ENCODE data around the gene ZYG11B.
A peak's percentile ranks its signal among the peaks of the same experiment; 100 is the strongest.
"Not testable (repeated sequence)": the region's sequence is repeated elsewhere in the genome, so short reads cannot be mapped to it uniquely, and the experiment has no call there.

Gene ZYG11B

GRCh38 chr1:52726265-52727113 is at the start of gene ZYG11B:
Gene ZYG11B, plus strand, starts transcription at chr1:52726453. Its CDS starts 201 bp downstream, at chr1:52726654.
- H3K4me3 Mint-ChIP-seq, result peak within 1 kb of the TSS; percentile 90
- H3K27ac Mint-ChIP-seq, result peak within 1 kb of the TSS; percentile 91
- H3K4me1 Mint-ChIP-seq, result peaks cover 44% of the 10 kb centered on the region
- no peaks in the 10 kb centered on the region for H3K9me3 Mint-ChIP-seq
- ATAC-seq (peak; percentile 95), DNase-seq (ENCODE audit: low spot score in 2 of 2) (peak; percentile 88 to 94)
- H3K36me3 Mint-ChIP-seq, result peaks cover 17% of the 10 kb centered on the region

- H3K27ac Mint-ChIP-seq, result peak overlapping the region; percentile 67
- no peaks in the 10 kb centered on the region for H3K36me3 Mint-ChIP-seq
- DNase-seq (ENCODE audit: low spot score in 2 of 2), result no peak
- no peak for ATAC-seq
- H3K9me3 Mint-ChIP-seq, result no peaks in the 10 kb centered on the region
- H3K4me1 Mint-ChIP-seq, result peaks cover 9% of the 10 kb centered on the region
- H3K4me3 Mint-ChIP-seq, result no peak overlapping the region
Measured at GRCh38 chr1:52677076-52677806, 49.0 kb upstream of the ZYG11B start.

- Mint-ChIP-seq H3K27ac (no peak overlapping the region), H3K9me3 (no peaks in the 10 kb centered on the region), H3K4me1 (peaks cover 9% of the 10 kb centered on the region)
Measured at GRCh38 chr1:52679048-52679447, 47.2 kb upstream of the ZYG11B start.

DNA sequence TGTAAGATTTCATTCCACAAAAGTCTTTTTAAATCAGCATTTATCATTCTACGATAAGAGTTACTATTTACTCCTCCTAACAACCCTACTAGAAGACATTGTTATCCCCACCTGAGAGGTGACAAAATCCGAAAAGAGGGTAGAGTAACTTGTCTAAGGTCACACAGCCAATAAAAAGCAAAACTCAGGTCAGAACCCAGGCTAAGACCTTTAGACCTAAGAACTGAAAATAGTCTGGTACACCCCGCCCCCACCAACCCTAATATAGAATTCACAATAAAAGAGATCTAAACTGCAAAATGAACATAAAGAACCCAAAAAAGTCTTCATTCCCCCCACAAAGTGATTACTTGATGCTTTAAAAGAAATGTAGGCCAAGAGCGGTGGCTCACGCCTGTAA is 46.8 kb upstream of the ZYG11B start:
- Mint-ChIP-seq H3K36me3 (peaks cover 8% of the 10 kb centered on the region), H3K9me3 (no peaks in the 10 kb centered on the region), H3K27ac (no peak overlapping the region), H3K4me3 (no peak overlapping the region), H3K4me1 (peaks cover 6% of the 10 kb centered on the region)
- DNase-seq (ENCODE audit: low spot score in 2 of 2), result no peak
- no peak for ATAC-seq

More at GRCh38 chr1:52679048-52679447, 47.2 kb upstream of the ZYG11B start:
- H3K36me3 Mint-ChIP-seq, result peaks cover 8% of the 10 kb centered on the region
- DNase-seq (ENCODE audit: low spot score in 2 of 2) (no peak), ATAC-seq (no peak)
- H3K4me3 Mint-ChIP-seq, result no peak overlapping the region

GRCh38 chr1:52680353-52680752 is 45.9 kb upstream of the ZYG11B start:
- peak overlapping the region; percentile 4 for H3K27ac Mint-ChIP-seq
- H3K4me3 Mint-ChIP-seq, result no peak overlapping the region
- H3K9me3 Mint-ChIP-seq, result no peaks in the 10 kb centered on the region
- no peaks in the 10 kb centered on the region for H3K4me1 Mint-ChIP-seq
- DNase-seq (ENCODE audit: low spot score in 2 of 2), result no peak
- ATAC-seq, result no peak
- H3K36me3 Mint-ChIP-seq, result peaks cover 8% of the 10 kb centered on the region

- ATAC-seq (no peak), DNase-seq (ENCODE audit: low spot score in 2 of 2) (no peak)
- H3K4me3 Mint-ChIP-seq, result no peak overlapping the region
- H3K9me3 Mint-ChIP-seq, result no peaks in the 10 kb centered on the region
- H3K36me3 Mint-ChIP-seq, result peaks cover 12% of the 10 kb centered on the region
- no peaks in the 10 kb centered on the region for H3K4me1 Mint-ChIP-seq
- no peak overlapping the region for H3K27ac Mint-ChIP-seq
Measured at GRCh38 chr1:52681136-52681535, 45.1 kb upstream of the ZYG11B start.

- H3K4me1 Mint-ChIP-seq, result peaks cover 6% of the 10 kb centered on the region
- no peaks in the 10 kb centered on the region for H3K9me3 Mint-ChIP-seq
- ATAC-seq (peak; percentile 52), DNase-seq (ENCODE audit: low spot score in 2 of 2) (no peak)
- H3K27ac Mint-ChIP-seq, result peak overlapping the region; percentile 64
- H3K4me3 Mint-ChIP-seq, result no peak overlapping the region
- H3K36me3 Mint-ChIP-seq, result peaks cover 35% of the 10 kb centered on the region
Measured at GRCh38 chr1:52683367-52683940, 42.8 kb upstream of the ZYG11B start.

GRCh38 chr1:52684545-52684944 is 41.7 kb upstream of the ZYG11B start:
- no peak overlapping the region for H3K27ac Mint-ChIP-seq

GRCh38 chr1:52686261-52686751 is 39.9 kb upstream of the ZYG11B start:
- not testable (repeated sequence) for H3K4me1 Mint-ChIP-seq, H3K9me3 Mint-ChIP-seq, H3K4me3 Mint-ChIP-seq
- ATAC-seq (peak; percentile 94), DNase-seq (ENCODE audit: low spot score in 2 of 2) (peak; percentile 56 to 83)
- Mint-ChIP-seq H3K27ac (peak overlapping the region; percentile 72), H3K36me3 (peaks cover 63% of the 10 kb centered on the region)

More at GRCh38 chr1:52684545-52684944, 41.7 kb upstream of the ZYG11B start:
- ATAC-seq (no peak), DNase-seq (ENCODE audit: low spot score in 2 of 2) (no peak)
- H3K4me3 Mint-ChIP-seq, result no peak overlapping the region
- H3K9me3 Mint-ChIP-seq, result no peaks in the 10 kb centered on the region
- peaks cover 46% of the 10 kb centered on the region for H3K36me3 Mint-ChIP-seq
- peaks cover 6% of the 10 kb centered on the region for H3K4me1 Mint-ChIP-seq

GRCh38 chr1:52686830-52687229 is 39.4 kb upstream of the ZYG11B start:
- peaks cover 6% of the 10 kb centered on the region for H3K4me1 Mint-ChIP-seq
- H3K36me3 Mint-ChIP-seq, result peaks cover 68% of the 10 kb centered on the region
- no peak overlapping the region for H3K4me3 Mint-ChIP-seq
- ATAC-seq (no peak), DNase-seq (ENCODE audit: low spot score in 2 of 2) (no peak)
- peak overlapping the region; percentile 45 for H3K27ac Mint-ChIP-seq
- H3K9me3 Mint-ChIP-seq, result no peaks in the 10 kb centered on the region

DNA sequence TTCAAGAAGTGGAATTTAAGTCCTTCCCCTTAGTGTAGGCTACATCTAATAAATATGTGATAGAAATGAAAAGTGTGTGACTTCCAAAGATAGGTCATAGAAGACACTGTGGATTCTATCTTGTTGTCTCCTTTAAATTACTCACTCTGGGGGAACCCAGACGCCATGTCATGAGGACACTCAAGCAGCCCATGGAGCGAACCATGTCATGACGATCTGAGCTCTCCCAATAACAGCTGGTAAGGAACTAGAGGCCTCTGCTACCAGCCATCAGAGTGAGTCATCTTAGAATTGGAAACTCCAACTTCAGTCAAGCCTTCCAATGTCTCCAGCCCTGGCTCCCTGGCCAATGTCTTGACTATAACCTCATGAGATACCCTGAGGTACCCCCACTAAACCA is 34.4 kb upstream of the ZYG11B start:
- Mint-ChIP-seq H3K4me3 (no peak overlapping the region), H3K4me1 (peaks cover 20% of the 10 kb centered on the region), H3K27ac (no peak overlapping the region), H3K36me3 (peaks cover 71% of the 10 kb centered on the region), H3K9me3 (no peaks in the 10 kb centered on the region)
- DNase-seq (ENCODE audit: low spot score in 2 of 2) (no peak), ATAC-seq (no peak)

- ATAC-seq (no peak), DNase-seq (ENCODE audit: low spot score in 2 of 2) (no peak)
- peaks cover 21% of the 10 kb centered on the region for H3K4me1 Mint-ChIP-seq
- no peak overlapping the region for H3K27ac Mint-ChIP-seq
- peaks cover 65% of the 10 kb centered on the region for H3K36me3 Mint-ChIP-seq
- H3K9me3 Mint-ChIP-seq, result no peaks in the 10 kb centered on the region
- H3K4me3 Mint-ChIP-seq, result no peak overlapping the region
Measured at GRCh38 chr1:52692697-52693096, 33.6 kb upstream of the ZYG11B start.

GRCh38 chr1:52693351-52693750 is 32.9 kb upstream of the ZYG11B start:
- not testable (repeated sequence) for H3K4me3 Mint-ChIP-seq; ATAC-seq; H3K27ac Mint-ChIP-seq; DNase-seq (ENCODE audit: low spot score in 2 of 2); H3K9me3 Mint-ChIP-seq
- peaks cover 25% of the 10 kb centered on the region for H3K4me1 Mint-ChIP-seq
- H3K36me3 Mint-ChIP-seq, result peaks cover 65% of the 10 kb centered on the region

- H3K36me3 Mint-ChIP-seq, result peaks cover 62% of the 10 kb centered on the region
- no peak overlapping the region for H3K4me3 Mint-ChIP-seq
- no peak overlapping the region for H3K27ac Mint-ChIP-seq
- DNase-seq (ENCODE audit: low spot score in 2 of 2) (no peak), ATAC-seq (no peak)
- H3K9me3 Mint-ChIP-seq, result no peaks in the 10 kb centered on the region
- peaks cover 25% of the 10 kb centered on the region for H3K4me1 Mint-ChIP-seq
Measured at GRCh38 chr1:52693843-52694242, 32.4 kb upstream of the ZYG11B start.

DNA sequence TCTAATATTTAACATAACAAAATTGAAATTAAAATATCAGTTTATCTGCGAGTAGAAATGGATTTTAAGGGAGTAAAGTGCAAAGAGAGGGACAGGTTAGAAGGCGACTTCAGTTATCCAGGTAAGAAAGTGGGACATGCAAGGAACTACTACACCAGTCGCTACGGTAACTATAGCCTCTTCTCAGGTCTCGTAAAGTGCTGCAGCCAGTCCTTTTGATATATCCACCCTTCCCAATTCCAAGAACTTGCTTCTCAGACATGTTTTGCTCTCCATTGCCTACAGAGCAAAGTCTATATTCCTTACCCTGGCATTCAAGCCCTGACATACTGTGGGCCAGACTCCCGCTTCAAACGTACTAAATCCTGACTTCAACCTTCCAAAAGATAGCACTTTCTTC is 30.6 kb upstream of the ZYG11B start:
- peak overlapping the region; percentile 60 for H3K27ac Mint-ChIP-seq
- H3K4me3 Mint-ChIP-seq, result peak overlapping the region; percentile 5
- H3K4me1 Mint-ChIP-seq, result peaks cover 26% of the 10 kb centered on the region
- DNase-seq (ENCODE audit: low spot score in 2 of 2) (no peak), ATAC-seq (no peak)
- peaks cover 44% of the 10 kb centered on the region for H3K36me3 Mint-ChIP-seq
- H3K9me3 Mint-ChIP-seq, result no peaks in the 10 kb centered on the region
